VCaP (cell line): ENCODE results near the gene CCDC28A.
"Not testable (repeated sequence)": the region's sequence is repeated elsewhere in the genome, so short reads cannot be mapped to it uniquely, and the experiment has no call there.

Source experiments
- H3K27ac ChIP-seq: fragments of 450-650 bp; 2 replicates; pipeline ENCODE4 v1.5.1; 2017
- TF ChIP-seq, protein P1 (sequence below): fragments of 450-650 bp; conservative IDR thresholded peaks from 2 replicates; pipeline ENCODE4 v1.5.1; 2017; ENCODE audit warnings: mild to moderate bottlenecking, moderate library complexity

CCDC28A gene

GRCh38 chr6:138773177-138774091, at the start of gene CCDC28A:
Gene CCDC28A, plus strand, starts transcription at chr6:138773769. Its CDS starts 2,352 bp downstream, at chr6:138776121.
- TF ChIP-seq, protein P1, sequence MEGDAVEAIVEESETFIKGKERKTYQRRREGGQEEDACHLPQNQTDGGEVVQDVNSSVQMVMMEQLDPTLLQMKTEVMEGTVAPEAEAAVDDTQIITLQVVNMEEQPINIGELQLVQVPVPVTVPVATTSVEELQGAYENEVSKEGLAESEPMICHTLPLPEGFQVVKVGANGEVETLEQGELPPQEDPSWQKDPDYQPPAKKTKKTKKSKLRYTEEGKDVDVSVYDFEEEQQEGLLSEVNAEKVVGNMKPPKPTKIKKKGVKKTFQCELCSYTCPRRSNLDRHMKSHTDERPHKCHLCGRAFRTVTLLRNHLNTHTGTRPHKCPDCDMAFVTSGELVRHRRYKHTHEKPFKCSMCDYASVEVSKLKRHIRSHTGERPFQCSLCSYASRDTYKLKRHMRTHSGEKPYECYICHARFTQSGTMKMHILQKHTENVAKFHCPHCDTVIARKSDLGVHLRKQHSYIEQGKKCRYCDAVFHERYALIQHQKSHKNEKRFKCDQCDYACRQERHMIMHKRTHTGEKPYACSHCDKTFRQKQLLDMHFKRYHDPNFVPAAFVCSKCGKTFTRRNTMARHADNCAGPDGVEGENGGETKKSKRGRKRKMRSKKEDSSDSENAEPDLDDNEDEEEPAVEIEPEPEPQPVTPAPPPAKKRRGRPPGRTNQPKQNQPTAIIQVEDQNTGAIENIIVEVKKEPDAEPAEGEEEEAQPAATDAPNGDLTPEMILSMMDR, result no peak
- peak within 1 kb of the TSS; percentile 87 for H3K27ac ChIP-seq

- TF ChIP-seq, protein P1, result no peak
- no peak overlapping the region for H3K27ac ChIP-seq
Measured at GRCh38 chr6:138724015-138724414, 49.6 kb upstream of the CCDC28A start.

GRCh38 chr6:138726066-138726756, 47.4 kb upstream of the CCDC28A start:
- TF ChIP-seq, protein P1, result no peak
- H3K27ac ChIP-seq, result no peak overlapping the region

DNA sequence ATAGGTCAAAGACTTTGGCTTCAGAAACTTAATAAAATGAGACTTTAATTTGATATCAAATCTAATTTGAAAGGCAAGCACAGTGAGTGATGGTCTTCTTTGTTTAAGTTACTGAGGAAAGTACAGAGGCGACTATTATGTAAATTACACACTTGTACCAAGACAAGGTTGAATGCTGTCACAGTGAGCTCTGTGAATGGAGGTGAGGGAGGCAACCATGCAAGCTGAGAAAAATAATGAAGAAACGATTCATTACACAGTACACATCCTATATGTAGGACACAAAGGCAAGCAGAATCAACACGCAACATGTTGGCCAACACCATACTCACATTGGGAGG, 46.8 kb upstream of the CCDC28A start:
- TF ChIP-seq, protein P1, result no peak
- no peak overlapping the region for H3K27ac ChIP-seq

DNA sequence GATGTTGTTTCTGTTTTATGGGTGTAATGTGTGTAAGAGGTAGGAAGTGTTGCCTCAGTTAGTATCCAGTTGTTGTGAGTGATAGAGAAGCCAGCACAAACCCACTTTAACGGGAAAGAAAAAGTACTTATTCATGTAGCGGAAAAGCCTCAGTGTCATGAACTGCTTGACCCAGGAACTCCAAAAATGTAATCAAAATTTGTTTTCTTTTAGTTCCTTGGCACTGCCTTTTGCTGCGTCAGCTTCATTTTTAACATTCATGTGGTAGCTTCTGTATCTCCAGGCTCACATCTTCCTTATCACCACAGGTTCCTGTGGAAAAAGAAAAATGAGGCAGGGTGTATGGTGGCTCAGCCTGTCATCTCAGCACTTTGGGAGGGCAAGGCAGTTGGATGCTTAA, 46.4 kb upstream of the CCDC28A start:
- no peak overlapping the region for H3K27ac ChIP-seq
- TF ChIP-seq, protein P1, result no peak

- no peak overlapping the region for H3K27ac ChIP-seq
- TF ChIP-seq, protein P1, result no peak
Measured at GRCh38 chr6:138728662-138729061, 44.9 kb upstream of the CCDC28A start.

DNA sequence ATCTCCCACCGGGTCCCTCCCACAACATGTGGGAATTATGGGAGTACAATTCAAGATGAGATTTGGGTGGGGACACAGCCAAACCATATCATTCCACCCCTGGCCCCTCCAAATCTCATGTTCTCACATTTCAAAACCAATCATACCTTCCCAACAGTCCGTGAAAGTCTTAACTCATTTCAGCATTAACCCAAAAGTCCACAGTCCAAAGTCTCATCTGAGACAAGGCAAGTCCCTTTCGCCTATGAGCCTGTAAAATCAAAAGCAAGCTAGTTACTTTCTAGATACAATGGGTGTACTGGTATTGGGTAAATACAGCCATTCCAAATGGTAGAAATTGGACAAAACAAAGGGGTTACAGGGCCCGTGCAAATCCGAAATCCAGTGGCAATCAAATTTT, 43.5 kb upstream of the CCDC28A start:
- H3K27ac ChIP-seq, result not testable (repeated sequence)

DNA sequence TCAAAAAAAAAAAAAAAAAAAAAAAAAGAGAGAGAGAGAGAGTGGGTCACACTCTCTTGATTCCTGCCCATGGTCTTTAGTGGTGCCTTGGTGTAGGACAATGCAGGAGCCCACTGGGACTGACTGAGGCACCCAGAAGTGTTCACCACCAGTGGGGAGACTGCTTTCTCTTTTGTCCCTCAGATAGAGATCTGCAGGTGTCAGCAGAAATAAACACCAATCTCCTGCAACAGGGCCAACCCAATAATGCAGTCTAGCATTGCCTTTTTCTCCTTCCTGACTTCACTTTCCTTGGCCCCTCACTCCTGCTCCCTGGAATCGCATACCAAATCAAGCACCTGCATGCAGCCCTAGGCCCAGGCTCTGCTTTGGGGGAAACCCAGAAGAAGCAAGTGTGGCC, 39.0 kb upstream of the CCDC28A start:
- no peak overlapping the region for H3K27ac ChIP-seq
- TF ChIP-seq, protein P1, result no peak
